ENCODE data around the gene NSFL1C. TPM values are rescaled to one million over a fixed set of nuclear protein-coding genes. Genes with fewer than 3 reads are reported as not detected.

Gene NSFL1C
- polyA plus RNA-seq, 1 donor (not counting 4 experiments of a cell fraction or from before 2014, with no cell fraction given) = 38.8 TPM

GRCh38 chr20:1468117-1468624 is 1.5 kb upstream of the NSFL1C start:
- no peaks in the 10 kb centered on the region for H3K9me3 ChIP-seq (ENCODE audit: control insufficient read depth, low read depth, low read length)
- peaks cover 33% of the 10 kb centered on the region for H3K79me2 ChIP-seq (ENCODE audit: control insufficient read depth, insufficient read depth, low read length)
- H3K4me2 ChIP-seq (ENCODE audit: control insufficient read depth, extremely low read depth, insufficient read depth, low read depth, low read length) = no peak overlapping the region
- FAIRE-seq (no peak), DNase-seq (ENCODE audit: low read depth, low spot score) (no peak)
- no peaks in the 10 kb centered on the region for H3K27me3 ChIP-seq (ENCODE audit: control insufficient read depth, extremely low read depth, insufficient read depth, low read length)
- peaks cover 35% of the 10 kb centered on the region for H3K4me1 ChIP-seq (ENCODE audit: control insufficient read depth, extremely low read depth, insufficient read depth, low read length)
- no peak overlapping the region for H3K4me3 ChIP-seq (ENCODE audit: control insufficient read depth in 2 of 3, extremely low read depth in 1 of 3, insufficient read depth in 2 of 3, low read depth in 1 of 3, low read length in 3 of 3)
- no peak overlapping the region for H3K27ac ChIP-seq (ENCODE audit: control insufficient read depth, insufficient read depth, low read length)
- TF ChIP-seq CTCF (optimal IDR thresholded peaks at IDR 0.05 in 1 of 3, IDR thresholded peaks at IDR 0.05 in 1 of 3, conservative IDR thresholded peaks at IDR 0.05 in 1 of 3; ENCODE audit: extremely low read depth in 1 of 3, insufficient read depth in 2 of 3, low read length in 3 of 3) (no peak), EZH2 (IDR thresholded peaks at IDR 0.05; ENCODE audit: low read length) (no peak)
- H3K36me3 ChIP-seq (ENCODE audit: control insufficient read depth in 2 of 2, extremely low read depth in 1 of 2, insufficient read depth in 2 of 2, low read length in 2 of 2) = peaks cover 6 to 19% of the 10 kb centered on the region in 2 experiments
- H4K20me1 ChIP-seq (ENCODE audit: control insufficient read depth, extremely low read depth, insufficient read depth, low read length) = peaks cover 3% of the 10 kb centered on the region
- H3K9me1 ChIP-seq (ENCODE audit: control insufficient read depth, extremely low read depth, insufficient read depth, low read length) = peaks cover 2% of the 10 kb centered on the region
- dilution Hi-C loops (cut with MboI; ENCODE audit: extremely low pct_ligation_motif_present, low sequenced_read_pairs) = no loop called here
- H2AFZ ChIP-seq (ENCODE audit: control insufficient read depth, low read length) = no peak overlapping the region
- H3K9ac ChIP-seq (ENCODE audit: control insufficient read depth, extremely low read depth, insufficient read depth, low read length) = no peak overlapping the region

- H3K27ac ChIP-seq (ENCODE audit: control insufficient read depth, insufficient read depth, low read length) = no peak overlapping the region
Measured at GRCh38 chr20:1467355-1468116, 887 bp upstream of the NSFL1C start.

More at GRCh38 chr20:1467355-1468116, 887 bp upstream of the NSFL1C start:
- TF ChIP-seq EZH2 (IDR thresholded peaks at IDR 0.05; ENCODE audit: low read length) (no peak), CTCF (optimal IDR thresholded peaks at IDR 0.05 in 1 of 3, IDR thresholded peaks at IDR 0.05 in 1 of 3, conservative IDR thresholded peaks at IDR 0.05 in 1 of 3; ENCODE audit: extremely low read depth in 1 of 3, insufficient read depth in 2 of 3, low read length in 3 of 3) (no peak)
- Histone ChIP-seq H3K4me3 (ENCODE audit: control insufficient read depth in 2 of 3, extremely low read depth in 1 of 3, insufficient read depth in 2 of 3, low read depth in 1 of 3, low read length in 3 of 3) (no peak overlapping the region), H3K27me3 (ENCODE audit: control insufficient read depth, extremely low read depth, insufficient read depth, low read length) (no peaks in the 10 kb centered on the region), H3K9me3 (ENCODE audit: control insufficient read depth, low read depth, low read length) (no peaks in the 10 kb centered on the region), H3K79me2 (ENCODE audit: control insufficient read depth, insufficient read depth, low read length) (peaks cover 39% of the 10 kb centered on the region), H4K20me1 (ENCODE audit: control insufficient read depth, extremely low read depth, insufficient read depth, low read length) (peaks cover 6% of the 10 kb centered on the region), H3K9ac (ENCODE audit: control insufficient read depth, extremely low read depth, insufficient read depth, low read length) (no peak overlapping the region), H3K4me1 (ENCODE audit: control insufficient read depth, extremely low read depth, insufficient read depth, low read length) (peaks cover 35% of the 10 kb centered on the region), H3K36me3 (ENCODE audit: control insufficient read depth in 2 of 2, extremely low read depth in 1 of 2, insufficient read depth in 2 of 2, low read length in 2 of 2) (peaks cover 9 to 24% of the 10 kb centered on the region in 2 experiments), H2AFZ (ENCODE audit: control insufficient read depth, low read length) (no peak overlapping the region), H3K9me1 (ENCODE audit: control insufficient read depth, extremely low read depth, insufficient read depth, low read length) (peaks cover 2% of the 10 kb centered on the region), H3K4me2 (ENCODE audit: control insufficient read depth, extremely low read depth, insufficient read depth, low read depth, low read length) (no peak overlapping the region)
- dilution Hi-C loops (cut with MboI; ENCODE audit: extremely low pct_ligation_motif_present, low sequenced_read_pairs) = no loop called here
- no peak for DNase-seq (ENCODE audit: low read depth, low spot score)
- FAIRE-seq = no peak
